ENCODE data around the gene PSRC1. TPM values are rescaled to one million over a fixed set of nuclear protein-coding genes. Genes with fewer than 3 reads are reported as not detected.

The PSRC1 gene
- polyA plus RNA-seq, 1 experiment = 18.5 TPM

- Histone ChIP-seq H3K4me3 (ENCODE audit: low read depth, low read length) (no peak overlapping the region), H3K9me3 (ENCODE audit: control insufficient read depth, insufficient read depth, low read length) (no peaks in the 10 kb centered on the region; the same call in 1 of the 2 replicates), H3K27me3 (ENCODE audit: control insufficient read depth, insufficient read depth, low read length) (no peaks in the 10 kb centered on the region), H3K27ac (ENCODE audit: low read depth, low read length) (no peak overlapping the region)
- POLR2A ChIA-PET = no interaction called here
- no peak for TF ChIP-seq CTCF (IDR thresholded peaks at IDR 0.05; ENCODE audit: low read depth, low read length)
- DNase-seq (ENCODE audit: low read depth, low spot score) = no peak
- CTCF ChIA-PET = interaction anchor here (1.6 kb wide), 1 partner anchor 20 kb away, joined by 9 read pairs; no protein-coding TSS in a partner anchor
Observed at GRCh38 chr1:109296782-109297181, 13.8 kb upstream of the PSRC1 start.

GRCh38 chr1:109295712-109296415, 12.9 kb upstream of the PSRC1 start:
- CTCF ChIA-PET = interaction anchor here (1.6 kb wide), 1 partner anchor 19 kb away, joined by 9 read pairs; no protein-coding TSS in a partner anchor
- H3K27ac ChIP-seq (ENCODE audit: low read depth, low read length) = no peak overlapping the region
- no peak for TF ChIP-seq CTCF (IDR thresholded peaks at IDR 0.05; ENCODE audit: low read depth, low read length)
- no peaks in the 10 kb centered on the region for H3K27me3 ChIP-seq (ENCODE audit: control insufficient read depth, insufficient read depth, low read length)
- H3K9me3 ChIP-seq (ENCODE audit: control insufficient read depth, insufficient read depth, low read length) = no peaks in the 10 kb centered on the region; the same call in 1 of the 2 replicates
- H3K4me3 ChIP-seq (ENCODE audit: low read depth, low read length) = no peak overlapping the region
- DNase-seq (ENCODE audit: low read depth, low spot score) = no peak
- POLR2A ChIA-PET = interaction anchor here (0.9 kb wide), 1 partner anchor 12 kb away, joined by 3 read pairs; no protein-coding TSS in a partner anchor

- ChIA-PET CTCF (no interaction called here), POLR2A (no interaction called here)
- Histone ChIP-seq H3K9me3 (ENCODE audit: control insufficient read depth, insufficient read depth, low read length) (no peaks in the 10 kb centered on the region; the same call in 1 of the 2 replicates), H3K27me3 (ENCODE audit: control insufficient read depth, insufficient read depth, low read length) (no peaks in the 10 kb centered on the region), H3K4me3 (ENCODE audit: low read depth, low read length) (no peak overlapping the region), H3K27ac (ENCODE audit: low read depth, low read length) (no peak overlapping the region)
- TF ChIP-seq CTCF (IDR thresholded peaks at IDR 0.05; ENCODE audit: low read depth, low read length) = no peak
- no peak for DNase-seq (ENCODE audit: low read depth, low spot score)
Observed at GRCh38 chr1:109294481-109294880, 11.5 kb upstream of the PSRC1 start.

- no peak for DNase-seq (ENCODE audit: low read depth, low spot score)
- H3K27ac ChIP-seq (ENCODE audit: low read depth, low read length) = no peak overlapping the region
- POLR2A ChIA-PET = no interaction called here
- CTCF ChIA-PET = interaction anchor here (0.5 to 0.8 kb wide), 3 partner anchors 14 to 160 kb away, joined by 3 to 6 read pairs (median 4); no protein-coding TSS in a partner anchor
- H3K9me3 ChIP-seq (ENCODE audit: control insufficient read depth, insufficient read depth, low read length) = no peaks in the 10 kb centered on the region; the same call in 1 of the 2 replicates
- no peak for TF ChIP-seq CTCF (IDR thresholded peaks at IDR 0.05; ENCODE audit: low read depth, low read length)
- no peak overlapping the region for H3K4me3 ChIP-seq (ENCODE audit: low read depth, low read length)
- peaks cover 2% of the 10 kb centered on the region for H3K27me3 ChIP-seq (ENCODE audit: control insufficient read depth, insufficient read depth, low read length)
Observed at GRCh38 chr1:109293026-109293425, 10.1 kb upstream of the PSRC1 start.

GRCh38 chr1:109292364-109292763, 9.4 kb upstream of the PSRC1 start:
- H3K27me3 ChIP-seq (ENCODE audit: control insufficient read depth, insufficient read depth, low read length) = peaks cover 2% of the 10 kb centered on the region

More at GRCh38 chr1:109292364-109292763, 9.4 kb upstream of the PSRC1 start:
- CTCF ChIA-PET = interaction anchor here (0.8 kb wide), 1 partner anchor 14 kb away, joined by 3 read pairs; no protein-coding TSS in a partner anchor
- TF ChIP-seq CTCF (IDR thresholded peaks at IDR 0.05; ENCODE audit: low read depth, low read length) = no peak
- POLR2A ChIA-PET = no interaction called here
- Histone ChIP-seq H3K27ac (ENCODE audit: low read depth, low read length) (no peak overlapping the region), H3K9me3 (ENCODE audit: control insufficient read depth, insufficient read depth, low read length) (no peaks in the 10 kb centered on the region; the same call in 1 of the 2 replicates), H3K4me3 (ENCODE audit: low read depth, low read length) (no peak overlapping the region)
- no peak for DNase-seq (ENCODE audit: low read depth, low spot score)

Measured in AG04450 (cell line).